H1 (cell line): ENCODE data around the gene GSK3B. TPM values are rescaled to one million over a fixed set of nuclear protein-coding genes. Genes with fewer than 3 reads are reported as not detected.
A peak's percentile ranks its signal among the peaks of the same experiment; 100 is the strongest.

Experiments used
- CTCF ChIA-PET: fragments of 300-600 bp; sonication (Branson Sonifier 250); formaldehyde crosslinking; loops from one replicate; lab custom pipeline; 2021; ENCODE audit not compliant: partially characterized antibody; lab: Charles Lee
- POLR2A ChIA-PET: fragments of 300-600 bp; sonication (Branson Sonifier 250); formaldehyde crosslinking; loops from one replicate; lab custom pipeline; 2021; ENCODE audit warnings: inconsistent platforms; ENCODE audit not compliant: partially characterized antibody; lab: Charles Lee
- DNase-seq, 2 experiments: peaks; one replicate each; pipeline versions ENCODE4 v3.0.0 to v3.0.0-alpha.2; 2010 to 2022; ENCODE audit warnings: low spot score in 2 of 2, low read depth in 1 of 2, mixed read lengths in 1 of 2
- FAIRE-seq: peaks from 2 replicates; lab custom pipeline; 2011; peaks lifted over from hg19 to GRCh38; lab: Jason Lieb, UNC
- H2AFZ ChIP-seq: 2 replicates; pipeline ENCODE4 v1.8.1; 2012; ENCODE audit warnings: low read length, inconsistent platforms
- H2AK5ac ChIP-seq: 2 replicates; pipeline ENCODE4 v1.6.1; 2013; ENCODE audit warnings: low read depth, low read length
- H2BK120ac ChIP-seq: replicated peaks from 2 replicates; pipeline ENCODE3; 2013; ENCODE audit warnings: low read depth, low read length, inconsistent platforms
- H2BK12ac ChIP-seq: 2 replicates; pipeline ENCODE4 v1.6.1; 2013; ENCODE audit warnings: low read depth, low read length
- H2BK15ac ChIP-seq: 2 replicates; pipeline ENCODE4 v1.6.1; 2013; ENCODE audit warnings: low read length
- H2BK20ac ChIP-seq: 2 replicates; pipeline ENCODE4 v1.6.1; 2013; ENCODE audit warnings: low read length
- H2BK5ac ChIP-seq: 2 replicates; pipeline ENCODE4 v1.6.1; 2013; ENCODE audit warnings: low read depth, low read length
- H3K14ac ChIP-seq: 2 replicates; pipeline ENCODE4 v1.6.1; 2013; ENCODE audit warnings: inconsistent platforms; ENCODE audit not compliant: insufficient read length
- H3K18ac ChIP-seq: 2 replicates; pipeline ENCODE4 v1.6.1; 2013; ENCODE audit warnings: low read length; ENCODE audit errors: extremely low read depth
- H3K23ac ChIP-seq: 2 replicates; pipeline ENCODE4 v1.6.1; 2013; ENCODE audit warnings: inconsistent platforms; ENCODE audit not compliant: insufficient read length
- H3K23me2 ChIP-seq: 2 replicates; pipeline ENCODE4 v1.6.1; 2013; ENCODE audit warnings: low read depth, low read length
- H3K27ac ChIP-seq: 2 replicates; pipeline ENCODE4 v1.6.1; 2011; ENCODE audit warnings: low read depth, low read length, inconsistent platforms
- H3K27me3 ChIP-seq, 4 experiments: replicated peaks in 1 of 4; 1 replicate in 1 of 4; 2 replicates in 3 of 4; pipeline versions ENCODE4 v1.6.1 to v1.8.1; 2011 to 2013; ENCODE audit warnings: low read length in 3 of 4, mild to moderate bottlenecking in 3 of 4, inconsistent platforms in 2 of 4, mixed read lengths in 2 of 4, moderate library complexity in 1 of 4; ENCODE audit not compliant: control insufficient read depth in 3 of 4, insufficient read depth in 3 of 4; ENCODE audit errors: extremely low read depth in 1 of 4
- H3K36me3 ChIP-seq, 4 experiments: 2 replicates each; pipeline versions ENCODE4 v1.6.1 to v1.8.1; 2011 to 2013; ENCODE audit warnings: mild to moderate bottlenecking in 4 of 4, low read length in 3 of 4, moderate library complexity in 2 of 4, control low read depth in 1 of 4, inconsistent platforms in 1 of 4; ENCODE audit not compliant: insufficient read depth in 4 of 4, control insufficient read depth in 2 of 4
- H3K4ac ChIP-seq: replicated peaks from 2 replicates; pipeline ENCODE3; 2013; ENCODE audit warnings: low read length, low read depth, mixed read lengths, inconsistent platforms; ENCODE audit not compliant: insufficient read length
- H3K4me1 ChIP-seq, 4 experiments: replicated peaks in 1 of 4; 1 replicate in 1 of 4; 2 replicates in 3 of 4; pipeline versions ENCODE4 v1.6.1 to v1.8.1; 2011 to 2013; ENCODE audit warnings: low read length in 3 of 4, inconsistent platforms in 2 of 4, mixed read lengths in 1 of 4; ENCODE audit not compliant: insufficient read depth in 4 of 4, control insufficient read depth in 3 of 4
- H3K4me2 ChIP-seq, 2 experiments: 2 replicates each; pipeline versions ENCODE4 v1.6.1 to v1.8.1; 2011 to 2013; ENCODE audit warnings: low read depth in 2 of 2, low read length in 2 of 2, control low read depth in 1 of 2, inconsistent platforms in 1 of 2, mild to moderate bottlenecking in 1 of 2; ENCODE audit not compliant: insufficient read depth in 1 of 2
- H3K4me3 ChIP-seq, 4 experiments: fragments of 200-600, 300-600 bp in 1 of 4; sonication (generic), shearing (Covaris generic), sonication (Bioruptor Twin) in 1 of 4; 2 replicates each; pipeline versions ENCODE4 v1.5.1 to v1.8.1; 2011 to 2016; ENCODE audit warnings: low read length in 4 of 4, low read depth in 3 of 4, control low read depth in 2 of 4, inconsistent platforms in 2 of 4, mild to moderate bottlenecking in 2 of 4, mixed read lengths in 1 of 4, moderate library complexity in 1 of 4; ENCODE audit not compliant: insufficient read depth in 2 of 4; ENCODE audit errors: extremely low read depth in 1 of 4
- H3K56ac ChIP-seq: replicated peaks from 2 replicates; pipeline ENCODE3; 2013; ENCODE audit warnings: low read depth, mild to moderate bottlenecking, mixed read lengths, low read length, inconsistent platforms; ENCODE audit not compliant: insufficient read length
- H3K79me1 ChIP-seq: 2 replicates; pipeline ENCODE4 v1.6.1; 2013; ENCODE audit warnings: low read depth, low read length, control low read depth
- H3K79me2 ChIP-seq, 2 experiments: 2 replicates each; pipeline versions ENCODE4 v1.6.1 to v1.8.1; 2012 to 2013; ENCODE audit warnings: low read length in 2 of 2, mild to moderate bottlenecking in 2 of 2, inconsistent platforms in 1 of 2; ENCODE audit not compliant: insufficient read depth in 2 of 2, control insufficient read depth in 1 of 2
- H3K9ac ChIP-seq, 4 experiments: replicated peaks in 1 of 4; 1 replicate in 1 of 4; 2 replicates in 3 of 4; pipeline versions ENCODE4 v1.6.1 to v1.8.1; 2011 to 2013; ENCODE audit warnings: low read depth in 3 of 4, low read length in 3 of 4, control low read depth in 2 of 4, mild to moderate bottlenecking in 2 of 4, moderate library complexity in 2 of 4, inconsistent platforms in 1 of 4; ENCODE audit errors: extremely low read depth in 1 of 4
- H3K9me3 ChIP-seq, 2 experiments: 2 replicates each; pipeline versions ENCODE4 v1.6.1 to v1.8.1; 2012 to 2013; ENCODE audit warnings: mild to moderate bottlenecking in 2 of 2, moderate library complexity in 2 of 2, control low read depth in 1 of 2, inconsistent platforms in 1 of 2, low read depth in 1 of 2, low read length in 1 of 2, mixed read lengths in 1 of 2; ENCODE audit not compliant: insufficient read depth in 2 of 2
- H4K20me1 ChIP-seq, 2 experiments: replicated peaks in 1 of 2; 2 replicates each; pipeline versions ENCODE3 to v1.8.1; 2011 to 2013; ENCODE audit warnings: inconsistent platforms in 2 of 2, low read length in 2 of 2, mild to moderate bottlenecking in 1 of 2; ENCODE audit not compliant: insufficient read depth in 2 of 2, control insufficient read depth in 1 of 2
- H4K5ac ChIP-seq: 2 replicates; pipeline ENCODE4 v1.6.1; 2013; ENCODE audit warnings: low read length, low read depth, mixed read lengths, inconsistent platforms; ENCODE audit not compliant: insufficient read length
- H4K8ac ChIP-seq: 2 replicates; pipeline ENCODE4 v1.8.0; 2013; ENCODE audit warnings: mild to moderate bottlenecking, moderate library complexity, low read length, inconsistent platforms; ENCODE audit not compliant: insufficient read depth; ENCODE audit errors: extremely low read depth
- H4K91ac ChIP-seq: replicated peaks from 2 replicates; pipeline ENCODE3; 2013; ENCODE audit warnings: low read length, mixed read lengths, inconsistent platforms; ENCODE audit not compliant: insufficient read length
- BCL11A ChIP-seq, 2 experiments: IDR thresholded peaks; one replicate each; pipeline ENCODE4 v1.6.1; 2011; ENCODE audit warnings: low read depth in 2 of 2, low read length in 2 of 2, mild to moderate bottlenecking in 2 of 2
- CEBPB ChIP-seq: IDR thresholded peaks from 2 replicates; pipeline ENCODE4 v1.6.1; 2012; ENCODE audit warnings: low read depth, low read length
- CHD1 ChIP-seq: IDR thresholded peaks from 2 replicates; pipeline ENCODE4 v1.6.1; 2012; ENCODE audit warnings: low read depth, low read length, improper control_type of control experiment
- EZH2 ChIP-seq: fragments of 200-600 bp; sonication (generic); IDR thresholded peaks from 2 replicates; pipeline ENCODE4 v1.7.1; 2012; ENCODE audit warnings: low read depth, mild to moderate bottlenecking, moderate library complexity, low read length, inconsistent platforms; ENCODE audit not compliant: severe bottlenecking
- GABPA ChIP-seq: IDR thresholded peaks from 2 replicates; pipeline ENCODE4 v1.6.1; 2011; ENCODE audit warnings: mild to moderate bottlenecking, low read length, moderate library complexity, borderline replicate concordance; ENCODE audit not compliant: insufficient read depth
- HDAC2 ChIP-seq, 2 experiments: fragments of 300-600 bp in 1 of 2; sonication (generic) in 1 of 2; IDR thresholded peaks; 2 replicates each; pipeline ENCODE4 v1.6.1; 2011 to 2012; ENCODE audit warnings: low read depth in 2 of 2, low read length in 2 of 2, mild to moderate bottlenecking in 2 of 2, moderate library complexity in 2 of 2, borderline replicate concordance in 1 of 2, inconsistent platforms in 1 of 2
- JUND ChIP-seq: IDR thresholded peaks from 2 replicates; pipeline ENCODE4 v1.6.1; 2011; ENCODE audit warnings: mild to moderate bottlenecking, improper control_type of control experiment, low read length
- KDM1A ChIP-seq: fragments of 200-600, 300-600 bp; sonication (generic); IDR thresholded peaks from 2 replicates; pipeline ENCODE4 v1.7.1; 2016; ENCODE audit warnings: mild to moderate bottlenecking, low read length, borderline replicate concordance
- POU5F1 ChIP-seq: IDR thresholded peaks from 2 replicates; pipeline ENCODE4 v1.6.1; 2011; ENCODE audit warnings: low read depth, mild to moderate bottlenecking, low read length, moderate library complexity
- RXRA ChIP-seq: IDR thresholded peaks from 2 replicates; pipeline ENCODE4 v1.6.1; 2011; ENCODE audit warnings: low read depth, mild to moderate bottlenecking, low read length, moderate library complexity; ENCODE audit not compliant: insufficient read depth
- SP1 ChIP-seq: IDR thresholded peaks from 2 replicates; pipeline ENCODE4 v1.6.1; 2011; ENCODE audit warnings: low read depth, low read length
- SRF ChIP-seq: IDR thresholded peaks from 2 replicates; pipeline ENCODE4 v1.6.1; 2011; ENCODE audit warnings: mild to moderate bottlenecking, low read depth, low read length, moderate library complexity
- TAF7 ChIP-seq: optimal IDR thresholded peaks from 2 replicates; pipeline ENCODE3; 2011; ENCODE audit warnings: low read depth, mild to moderate bottlenecking, inconsistent platforms, low read length, moderate library complexity, borderline replicate concordance
- TBP ChIP-seq: IDR thresholded peaks from 2 replicates; pipeline ENCODE4 v1.6.1; 2011; ENCODE audit warnings: low read depth, low read length, improper control_type of control experiment
- TEAD4 ChIP-seq: IDR thresholded peaks from 2 replicates; pipeline ENCODE4 v1.6.1; 2012; ENCODE audit warnings: low read depth, low read length, inconsistent platforms, mixed read lengths
- WGBS, 2 experiments: shearing (Covaris generic) in 1 of 2; methylation state at CpG; one replicate each; pipeline versions ENCODE4 v1.1.6 to v1.1.7; 2013 to 2015; ENCODE audit warnings: low lambda C conversion rate in 2 of 2, mixed read lengths in 2 of 2, inconsistent platforms in 1 of 2, low coverage in 1 of 2, missing lambda C conversion rate in 1 of 2; ENCODE audit not compliant: insufficient replicate concordance in 2 of 2, insufficient coverage in 1 of 2, insufficient read length in 1 of 2; ENCODE audit errors: extremely low coverage in 1 of 2, missing lambda C conversion rate in 1 of 2; 5-methylcytosine and 5-hydroxymethylcytosine counted together
- polyA plus RNA-seq, 7 experiments: library from polyadenylated mRNA; depleted of rRNA in 3 of 7; stranded (reverse) in 5 of 7; unstranded in 2 of 7; fragments of >200 nt in 5 of 7; fragments of 200-250 nt in 2 of 7; gene quantifications; 1 replicate in 5 of 7; 2 replicates in 1 of 7; 4 replicates in 1 of 7; pipeline versions ENCODE4 v1.2.1 to v1.2.3, GENCODE V29; 2011 to 2013; ENCODE audit warnings: missing spikeins in 2 of 7, mixed read lengths in 2 of 7
- total RNA-seq: library from RNA; stranded (reverse); fragmentation: NEBNext Ultra II Directional; extraction: Animal tissue kit (Norgen Biotek cat#: 25700); gene quantifications from 2 replicates; pipeline ENCODE4 v1.2.1, GENCODE V29; 2021

Gene GSK3B
- total and polyA plus RNA-seq, 2 of the 8 experiments (the other 6 are each of a cell fraction or from before 2014, with no cell fraction given) = 24.2 to 50.7 TPM

- TF ChIP-seq TEAD4 (no peak), RXRA (no peak), CHD1 (no peak), EZH2 (no peak), JUND (no peak), TAF7 (no peak), GABPA (no peak), SRF (no peak), KDM1A (no peak), POU5F1 (no peak), HDAC2 (IDR thresholded peaks at IDR 0.05; ENCODE audit: borderline replicate concordance in 1 of 2, low read depth in 2 of 2, low read length in 2 of 2) (no peak), CEBPB (no peak), SP1 (no peak), TBP (no peak), BCL11A (IDR thresholded peaks at IDR 0.05; ENCODE audit: low read depth in 2 of 2, low read length in 2 of 2) (no peak)
- Histone ChIP-seq H3K4me2 (no peak overlapping the region), H2BK120ac (no peak overlapping the region), H3K9me3 (no peaks in the 10 kb centered on the region), H4K8ac (no peak overlapping the region), H3K4me1 (peaks cover 0 to 4% (median 0%) of the 10 kb centered on the region in 4 experiments; a peak in 2 of 7 replicates), H2BK15ac (no peak overlapping the region), H3K4me3 (no peak overlapping the region), H3K23me2 (no peaks in the 10 kb centered on the region), H2BK5ac (no peak overlapping the region), H3K23ac (no peak overlapping the region), H4K5ac (no peak overlapping the region), H3K36me3 (peaks cover 0 to 10% (median 2%) of the 10 kb centered on the region in 4 experiments; a peak in 3 of 8 replicates), H3K14ac (no peak overlapping the region), H3K56ac (no peak overlapping the region), H3K9ac (no peak overlapping the region), H3K27ac (no peak overlapping the region), H2BK12ac (no peak overlapping the region), H4K91ac (no peak overlapping the region), H3K18ac (no peak overlapping the region), H2AFZ (no peak overlapping the region), H2AK5ac (0 out of 2 replicates have a peak overlapping the region, but pooled peaks have one; percentile 9), H3K79me1 (no peaks in the 10 kb centered on the region), H3K79me2 (no peaks in the 10 kb centered on the region), H2BK20ac (no peak overlapping the region), H3K27me3 (no peaks in the 10 kb centered on the region), H4K20me1 (no peaks in the 10 kb centered on the region), H3K4ac (no peak overlapping the region)
- FAIRE-seq (no peak), DNase-seq (no peak)
- CTCF ChIA-PET = interaction anchor here (1.3 kb wide), 1 partner anchor 46 kb away, joined by 3 read pairs; no protein-coding TSS in a partner anchor
- POLR2A ChIA-PET = interaction anchor here (0.5 to 0.6 kb wide), 2 partner anchors 296 to 421 kb away, joined by 3 read pairs; no protein-coding TSS in a partner anchor
- WGBS, 2 experiments = 89% methylated on average over 1 of the region's 1 CpG; no CpG with 5 or more reads in 1 of the 2 experiments
Observed at GRCh38 chr3:119911748-119912147, 182.5 kb downstream of the GSK3B start.
